PC-3 (cell line): ENCODE data around the gene CTSZ.

Experiments
- CTCF ChIP-seq: fragments of 300-600 bp; sonication (generic); conservative IDR thresholded peaks from 2 replicates; pipeline ENCODE4 v1.5.1; 2017; ENCODE audit warnings: antibody characterized with exemption, low read depth, mild to moderate bottlenecking, low read length
- EZH2phosphoT487 ChIP-seq: fragments of 300-600 bp; sonication (generic); IDR thresholded peaks from 2 replicates; pipeline ENCODE4 v1.6.1; 2018; ENCODE audit warnings: mild to moderate bottlenecking, antibody characterized with exemption, low read length, borderline replicate concordance

GRCh38 chr20:58978351-58979190 is 28.5 kb downstream of the CTSZ start:
- TF ChIP-seq CTCF (no peak), EZH2phosphoT487 (no peak)
